Neural cell (in vitro differentiated cells): ENCODE data around the gene SEC24C. TPM values are rescaled to one million over a fixed set of nuclear protein-coding genes. Genes with fewer than 3 reads are reported as not detected.

Experiments used
- H2AFZ ChIP-seq: fragments of 200-600, 300-800 bp; sonication (generic), shearing (Covaris generic); 2 replicates; pipeline ENCODE4 v1.6.0; 2014; ENCODE audit warnings: low read depth, mild to moderate bottlenecking, antibody characterized with exemption, low read length, moderate library complexity
- H3F3A ChIP-seq: fragments of 200-600 bp; shearing (Covaris generic); 2 replicates; pipeline ENCODE4 v1.6.1; 2016; ENCODE audit warnings: mild to moderate bottlenecking, moderate library complexity, mixed read lengths, antibody characterized with exemption, low read length; ENCODE audit not compliant: insufficient read depth, poor library complexity, severe bottlenecking
- H3K27ac ChIP-seq: fragments of 200-600, 300-800 bp; sonication (generic), shearing (Covaris generic); 2 replicates; pipeline ENCODE4 v1.5.1; 2014; ENCODE audit warnings: mild to moderate bottlenecking, low read length, moderate library complexity
- H3K27me3 ChIP-seq: fragments of 300-800, 200-600 bp; sonication (generic), shearing (Covaris generic); 2 replicates; pipeline ENCODE4 v1.6.0; 2014; ENCODE audit warnings: mild to moderate bottlenecking, low read depth, low read length, moderate library complexity; ENCODE audit not compliant: insufficient read depth
- H3K36me3 ChIP-seq: fragments of 300-800, 200-600 bp; sonication (generic), shearing (Covaris generic); 2 replicates; pipeline ENCODE4 v1.5.1; 2014; ENCODE audit warnings: mild to moderate bottlenecking, antibody characterized with exemption, low read length, moderate library complexity; ENCODE audit not compliant: insufficient read depth
- H3K4me2 ChIP-seq: fragments of 300-800, 200-600 bp; sonication (generic), shearing (Covaris generic); 2 replicates; pipeline ENCODE4 v1.6.0; 2014; ENCODE audit warnings: mild to moderate bottlenecking, low read length
- H3K4me3 ChIP-seq: fragments of 300-800, 200-600 bp; sonication (generic), shearing (Covaris generic); 2 replicates; pipeline ENCODE4 v1.5.1; 2014; ENCODE audit warnings: mild to moderate bottlenecking, low read length, moderate library complexity
- H3K79me2 ChIP-seq: fragments of 200-600 bp; shearing (Covaris generic); replicated peaks from 2 replicates; pipeline ENCODE4 v1.6.0; 2014; ENCODE audit warnings: mild to moderate bottlenecking, low read length, moderate library complexity; ENCODE audit not compliant: insufficient read depth
- H3K9ac ChIP-seq: fragments of 300-800, 200-600 bp; sonication (generic), shearing (Covaris generic); 2 replicates; pipeline ENCODE4 v1.6.1; 2016; ENCODE audit warnings: mild to moderate bottlenecking, low read length, mixed read lengths
- H3K9me2 ChIP-seq: fragments of 200-600 bp; shearing (Covaris generic); 2 replicates; pipeline ENCODE4 v1.6.1; 2016; ENCODE audit warnings: mild to moderate bottlenecking, low read length, mixed read lengths; ENCODE audit not compliant: insufficient read depth
- H3K9me3 ChIP-seq: fragments of 200-600, 300-800 bp; sonication (generic), shearing (Covaris generic); 2 replicates; pipeline ENCODE4 v1.6.1; 2016; ENCODE audit warnings: mild to moderate bottlenecking, mixed run types, low read length, moderate library complexity, mixed read lengths
- H4K20me1 ChIP-seq: fragments of 200-600 bp; shearing (Covaris generic); 2 replicates; pipeline ENCODE4 v1.6.1; 2016; ENCODE audit warnings: mild to moderate bottlenecking, mixed run types; ENCODE audit not compliant: insufficient read depth
- CTCF ChIP-seq: fragments of 450-650 bp; IDR thresholded peaks from 2 replicates; pipeline ENCODE4 v1.5.1; 2014; ENCODE audit warnings: antibody characterized with exemption, mild to moderate bottlenecking, moderate library complexity; ENCODE audit not compliant: poor library complexity, severe bottlenecking
- EP300 ChIP-seq: fragments of 450-650 bp; conservative IDR thresholded peaks from 2 replicates; pipeline ENCODE4 v1.6.1; 2014; ENCODE audit warnings: antibody characterized with exemption, mild to moderate bottlenecking, moderate library complexity; ENCODE audit not compliant: poor library complexity, severe bottlenecking
- EZH2 ChIP-seq: fragments of 200-600, 300-800 bp; shearing (Covaris generic), sonication (generic); IDR thresholded peaks from 2 replicates; pipeline ENCODE4 v1.6.1; 2014; ENCODE audit warnings: antibody characterized with exemption, low read length, borderline replicate concordance, mild to moderate bottlenecking; ENCODE audit not compliant: insufficient read depth, poor library complexity, severe bottlenecking
- MXI1 ChIP-seq: fragments of 450-650 bp; conservative IDR thresholded peaks from 2 replicates; pipeline ENCODE4 v1.6.1; 2014; ENCODE audit warnings: antibody characterized with exemption, mild to moderate bottlenecking; ENCODE audit not compliant: poor library complexity, severe bottlenecking
- POLR2AphosphoS5 ChIP-seq: IDR thresholded peaks from 2 replicates; pipeline ENCODE4 v1.6.1; 2012
- RAD21 ChIP-seq: fragments of 450-650 bp; conservative IDR thresholded peaks from 2 replicates; pipeline ENCODE4 v1.6.1; 2014; ENCODE audit warnings: antibody characterized with exemption, mild to moderate bottlenecking, moderate library complexity
- SMC3 ChIP-seq: fragments of 450-650 bp; conservative IDR thresholded peaks from 2 replicates; pipeline ENCODE4 v1.6.1; 2014; ENCODE audit warnings: antibody characterized with exemption, mild to moderate bottlenecking, moderate library complexity; ENCODE audit not compliant: poor library complexity
- TAF1 ChIP-seq: IDR thresholded peaks from 2 replicates; pipeline ENCODE4 v1.6.1; 2012; ENCODE audit warnings: low read depth
- polyA plus RNA-seq: library from polyadenylated mRNA; depleted of rRNA; stranded (reverse); fragments of >200 nt; gene quantifications from 2 replicates; pipeline ENCODE4 v1.2.3, GENCODE V29; 2014
- TF ChIP-seq, protein P1 (sequence below): IDR thresholded peaks from 2 replicates; pipeline ENCODE4 v1.6.1; 2012; ENCODE audit warnings: borderline replicate concordance

Gene SEC24C
- polyA plus RNA-seq, 1 donor from 2014 or later = 43.0 TPM

GRCh38 chr10:73796766-73797165, 52.6 kb downstream of the SEC24C start:
- no peak overlapping the region for H3K27ac ChIP-seq
- H3K36me3 ChIP-seq = peaks cover under 1% of the 10 kb centered on the region
- H3K9ac ChIP-seq = no peak overlapping the region
- no peaks in the 10 kb centered on the region for H3K27me3 ChIP-seq
- H4K20me1 ChIP-seq = no peaks in the 10 kb centered on the region
- no peaks in the 10 kb centered on the region for H3K79me2 ChIP-seq
- TF ChIP-seq MXI1 (no peak), POLR2AphosphoS5 (no peak), EZH2 (no peak), SMC3 (no peak), RAD21 (no peak), CTCF (no peak), TAF1 (no peak), EP300 (no peak)
- TF ChIP-seq, protein P1, sequence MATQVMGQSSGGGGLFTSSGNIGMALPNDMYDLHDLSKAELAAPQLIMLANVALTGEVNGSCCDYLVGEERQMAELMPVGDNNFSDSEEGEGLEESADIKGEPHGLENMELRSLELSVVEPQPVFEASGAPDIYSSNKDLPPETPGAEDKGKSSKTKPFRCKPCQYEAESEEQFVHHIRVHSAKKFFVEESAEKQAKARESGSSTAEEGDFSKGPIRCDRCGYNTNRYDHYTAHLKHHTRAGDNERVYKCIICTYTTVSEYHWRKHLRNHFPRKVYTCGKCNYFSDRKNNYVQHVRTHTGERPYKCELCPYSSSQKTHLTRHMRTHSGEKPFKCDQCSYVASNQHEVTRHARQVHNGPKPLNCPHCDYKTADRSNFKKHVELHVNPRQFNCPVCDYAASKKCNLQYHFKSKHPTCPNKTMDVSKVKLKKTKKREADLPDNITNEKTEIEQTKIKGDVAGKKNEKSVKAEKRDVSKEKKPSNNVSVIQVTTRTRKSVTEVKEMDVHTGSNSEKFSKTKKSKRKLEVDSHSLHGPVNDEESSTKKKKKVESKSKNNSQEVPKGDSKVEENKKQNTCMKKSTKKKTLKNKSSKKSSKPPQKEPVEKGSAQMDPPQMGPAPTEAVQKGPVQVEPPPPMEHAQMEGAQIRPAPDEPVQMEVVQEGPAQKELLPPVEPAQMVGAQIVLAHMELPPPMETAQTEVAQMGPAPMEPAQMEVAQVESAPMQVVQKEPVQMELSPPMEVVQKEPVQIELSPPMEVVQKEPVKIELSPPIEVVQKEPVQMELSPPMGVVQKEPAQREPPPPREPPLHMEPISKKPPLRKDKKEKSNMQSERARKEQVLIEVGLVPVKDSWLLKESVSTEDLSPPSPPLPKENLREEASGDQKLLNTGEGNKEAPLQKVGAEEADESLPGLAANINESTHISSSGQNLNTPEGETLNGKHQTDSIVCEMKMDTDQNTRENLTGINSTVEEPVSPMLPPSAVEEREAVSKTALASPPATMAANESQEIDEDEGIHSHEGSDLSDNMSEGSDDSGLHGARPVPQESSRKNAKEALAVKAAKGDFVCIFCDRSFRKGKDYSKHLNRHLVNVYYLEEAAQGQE = no peak
- no peaks in the 10 kb centered on the region for H3F3A ChIP-seq
- no peak overlapping the region for H3K4me2 ChIP-seq
- H2AFZ ChIP-seq = no peak overlapping the region
- no peaks in the 10 kb centered on the region for H3K9me3 ChIP-seq
- no peak overlapping the region for H3K4me3 ChIP-seq
- no peaks in the 10 kb centered on the region for H3K9me2 ChIP-seq

- Histone ChIP-seq H3K9me2 (no peaks in the 10 kb centered on the region), H3K4me3 (no peak overlapping the region), H4K20me1 (no peaks in the 10 kb centered on the region), H3K9ac (no peak overlapping the region), H3K36me3 (peaks cover 7% of the 10 kb centered on the region), H2AFZ (no peak overlapping the region), H3K27ac (no peak overlapping the region), H3F3A (no peaks in the 10 kb centered on the region), H3K9me3 (no peaks in the 10 kb centered on the region), H3K27me3 (no peaks in the 10 kb centered on the region), H3K79me2 (no peaks in the 10 kb centered on the region), H3K4me2 (no peak overlapping the region)
- TF ChIP-seq EZH2 = no peak
- TF ChIP-seq, protein P1 = no peak
- no peak for TF ChIP-seq RAD21
- TF ChIP-seq EP300 = no peak
- no peak for TF ChIP-seq TAF1
- TF ChIP-seq MXI1 = no peak
Measured at GRCh38 chr10:73797324-73798025, 53.3 kb downstream of the SEC24C start.
